DMS79 treated with DMSO at 0.1 percent for 48 hours (cell line): ENCODE measurements around the gene KCNQ4.

Experiments used
- DNase-seq: peaks from one replicate; lab custom pipeline; 2025; lab: John Stamatoyannopoulos, UW

The KCNQ4 gene

DNA sequence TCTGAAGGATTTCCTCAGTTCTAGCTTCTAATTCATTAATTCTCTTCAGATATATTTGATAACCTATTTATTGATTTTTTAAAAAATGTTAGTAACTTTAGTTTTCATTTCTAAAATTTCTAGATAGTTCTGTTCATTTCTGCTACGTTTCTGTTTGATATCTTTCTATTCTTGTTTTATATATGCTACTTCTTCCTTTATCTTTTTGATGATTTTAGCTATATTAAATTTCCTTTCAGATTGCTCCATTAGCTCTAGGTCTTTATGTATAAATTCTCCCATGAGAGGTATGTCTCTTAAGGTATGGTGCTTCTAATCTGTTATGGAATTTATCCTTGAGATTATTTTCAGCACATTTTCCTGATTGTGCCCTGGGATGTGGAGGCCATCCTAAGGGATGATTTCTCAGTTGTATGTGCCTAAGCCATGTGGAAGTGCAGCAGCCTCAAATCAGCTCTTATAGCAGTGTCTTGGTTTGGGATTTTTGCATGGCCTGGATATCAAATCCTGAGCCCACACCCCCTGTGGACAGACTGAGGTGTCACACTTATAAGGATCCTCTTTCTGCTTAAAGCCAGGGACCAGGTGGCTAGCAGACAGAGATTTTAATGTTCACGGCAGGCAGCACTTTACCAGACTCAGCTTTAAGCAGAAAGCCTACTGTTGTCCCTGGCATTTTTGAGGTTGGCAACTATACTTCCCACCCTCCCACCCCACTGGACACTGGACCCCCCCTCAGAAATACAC, 6.2 kb upstream of the KCNQ4 start:
- no peak for DNase-seq

DNA sequence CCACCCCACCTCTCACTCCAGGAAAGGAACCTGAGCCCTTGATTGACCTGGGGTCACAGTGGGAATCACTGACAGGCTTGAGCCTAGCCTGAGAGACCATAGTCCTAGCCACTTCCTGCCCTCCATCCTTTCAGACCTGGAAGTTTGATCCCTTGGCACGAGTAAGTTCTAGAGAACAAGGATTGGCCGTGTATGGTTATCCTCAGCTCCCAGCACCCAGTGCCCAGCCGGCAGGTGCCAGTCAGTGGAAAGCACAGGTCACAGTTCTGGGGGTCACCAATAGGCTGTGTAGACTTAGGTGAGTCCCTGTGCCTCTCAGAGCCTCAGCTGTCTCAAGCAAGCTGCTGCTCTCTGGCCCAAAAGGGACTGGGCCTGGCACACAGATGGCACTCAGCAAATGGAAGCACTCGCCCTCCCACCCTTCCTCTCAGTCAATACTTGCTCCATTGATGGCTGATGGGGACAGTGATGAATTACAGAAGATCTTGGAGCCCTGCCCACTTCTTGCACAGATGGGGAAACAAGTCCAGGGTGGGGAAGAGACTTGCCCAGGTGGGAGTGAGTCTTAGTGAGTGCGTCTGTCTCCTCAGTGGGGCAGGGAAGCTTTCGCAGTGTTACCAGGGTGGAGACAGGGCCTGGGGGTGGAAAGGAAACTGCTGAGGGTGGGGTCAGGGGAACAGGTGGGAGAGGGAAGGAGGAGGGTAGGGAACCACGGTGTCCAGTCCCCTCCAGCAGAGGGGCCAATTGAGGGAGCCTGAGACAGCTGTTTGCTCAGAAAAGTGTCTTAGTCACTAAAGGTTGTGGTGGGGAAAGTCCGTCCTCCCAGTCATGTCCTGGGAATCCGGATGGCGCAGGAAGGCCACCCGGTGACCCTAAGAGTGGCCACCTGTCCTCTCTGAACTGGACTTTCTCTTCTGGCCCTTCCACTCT, 2.6 kb upstream of the KCNQ4 start:
- no peak for DNase-seq

DNA sequence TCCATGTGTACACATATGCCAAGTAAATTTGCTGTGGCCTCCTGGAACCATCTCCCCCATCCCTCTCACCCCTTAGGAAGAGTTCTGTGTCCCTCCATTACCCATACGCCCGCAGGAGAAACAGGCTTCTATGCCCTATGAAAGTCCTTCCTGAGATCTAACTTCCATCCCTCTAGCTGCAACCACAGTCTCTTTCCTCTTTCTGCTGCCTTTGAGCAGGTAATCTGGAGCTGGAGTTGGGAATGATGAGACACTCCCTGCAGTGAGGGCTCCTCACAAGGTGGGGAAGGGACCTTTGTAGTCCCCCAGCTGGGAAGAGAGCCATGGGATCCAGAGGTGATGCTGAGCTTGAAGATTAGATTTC, 2.0 kb upstream of the KCNQ4 start:
- no peak for DNase-seq

DNA sequence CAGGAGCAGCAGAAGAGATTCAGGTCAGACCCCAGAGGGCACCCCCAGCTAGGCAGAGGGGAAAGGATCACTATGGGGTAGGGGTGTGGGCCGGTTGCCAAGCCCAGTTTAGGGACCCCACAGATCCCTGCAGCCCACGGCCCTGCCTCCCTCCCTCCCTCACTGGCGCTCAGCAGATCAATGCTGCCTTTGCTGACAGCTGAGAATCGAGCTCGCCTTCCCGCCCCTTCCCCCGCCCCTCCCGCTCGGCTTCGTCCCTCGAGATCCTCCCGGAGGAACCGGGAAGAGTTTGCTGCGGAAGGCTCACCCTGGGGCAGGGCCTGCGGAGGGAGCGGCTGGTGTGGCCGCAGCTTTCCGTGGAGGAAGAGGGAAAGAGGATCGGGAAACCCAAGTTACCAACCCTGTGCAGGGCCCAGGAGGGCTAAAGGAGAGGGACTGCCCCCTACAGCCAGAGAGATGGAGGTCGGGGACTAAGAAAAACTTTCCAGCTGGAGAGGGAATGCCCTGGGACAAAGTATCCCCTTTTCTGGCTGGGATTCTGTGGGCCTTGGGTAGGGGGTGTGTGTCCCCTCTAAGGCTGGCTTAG, 1.1 kb upstream of the KCNQ4 start:
- peak; percentile 23 for DNase-seq

DNA sequence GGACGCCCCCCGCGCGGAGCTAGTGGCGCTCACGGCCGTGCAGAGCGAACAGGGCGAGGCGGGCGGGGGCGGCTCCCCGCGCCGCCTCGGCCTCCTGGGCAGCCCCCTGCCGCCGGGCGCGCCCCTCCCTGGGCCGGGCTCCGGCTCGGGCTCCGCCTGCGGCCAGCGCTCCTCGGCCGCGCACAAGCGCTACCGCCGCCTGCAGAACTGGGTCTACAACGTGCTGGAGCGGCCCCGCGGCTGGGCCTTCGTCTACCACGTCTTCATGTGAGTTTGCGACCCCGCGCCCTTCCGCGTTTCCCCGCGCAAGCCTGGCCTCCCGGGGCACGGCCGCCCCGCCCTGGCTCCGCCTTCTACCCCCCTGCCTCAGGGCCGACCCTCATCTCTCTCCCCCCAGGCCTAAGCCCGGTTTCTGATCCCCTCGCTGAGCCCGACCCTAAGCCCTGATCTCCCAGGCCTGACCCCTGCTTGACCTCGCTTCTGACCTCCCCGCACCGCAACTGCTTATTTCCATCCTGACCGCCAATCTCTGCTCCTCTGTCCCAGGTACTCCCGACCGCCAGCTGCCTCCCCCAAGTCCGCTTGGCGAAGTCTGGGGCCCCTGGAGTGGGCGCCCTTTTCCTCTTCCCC, 669 bp downstream of the KCNQ4 start:
- no peak for DNase-seq

DNA sequence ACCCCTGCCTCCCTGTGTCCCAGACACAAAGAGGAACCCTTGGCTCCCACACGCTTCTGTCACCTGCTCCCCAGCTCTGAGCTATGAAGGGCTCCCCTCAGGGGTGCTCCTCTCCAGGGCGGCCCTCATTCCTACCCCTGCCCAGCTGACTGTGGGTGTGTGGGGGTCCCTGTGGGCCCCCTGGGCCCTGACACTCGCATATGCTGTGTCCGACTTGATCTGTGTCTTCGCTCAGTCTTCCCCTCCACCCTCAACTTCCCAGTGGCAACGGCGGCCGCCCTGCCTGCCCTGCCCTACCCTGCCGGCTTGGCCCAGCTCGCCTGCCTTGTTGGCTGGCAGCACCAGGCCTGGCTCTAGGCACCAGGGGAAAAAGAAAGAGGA, 1.2 kb downstream of the KCNQ4 start:
- DNase-seq, result no peak

DNA sequence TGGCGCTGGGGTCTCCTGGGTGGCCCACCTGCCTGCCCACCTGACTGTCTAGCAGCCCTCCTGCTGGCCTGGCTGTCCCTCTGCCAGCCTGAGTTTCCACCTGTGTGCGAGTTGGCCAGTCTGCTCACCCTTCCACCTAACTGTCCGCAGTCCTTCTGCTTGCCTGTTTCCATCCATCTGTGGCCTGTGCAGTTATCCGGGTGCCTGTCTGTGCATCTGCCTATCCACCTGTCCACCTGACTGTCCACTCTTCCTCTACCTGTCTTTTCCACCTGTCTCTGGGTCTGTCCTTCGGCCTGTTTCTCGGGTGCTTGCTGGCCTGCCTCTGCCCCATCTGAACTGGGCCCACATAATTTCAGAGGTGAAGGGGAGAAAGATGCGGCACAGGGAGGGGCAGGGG, 1.9 kb downstream of the KCNQ4 start:
- no peak for DNase-seq

DNA sequence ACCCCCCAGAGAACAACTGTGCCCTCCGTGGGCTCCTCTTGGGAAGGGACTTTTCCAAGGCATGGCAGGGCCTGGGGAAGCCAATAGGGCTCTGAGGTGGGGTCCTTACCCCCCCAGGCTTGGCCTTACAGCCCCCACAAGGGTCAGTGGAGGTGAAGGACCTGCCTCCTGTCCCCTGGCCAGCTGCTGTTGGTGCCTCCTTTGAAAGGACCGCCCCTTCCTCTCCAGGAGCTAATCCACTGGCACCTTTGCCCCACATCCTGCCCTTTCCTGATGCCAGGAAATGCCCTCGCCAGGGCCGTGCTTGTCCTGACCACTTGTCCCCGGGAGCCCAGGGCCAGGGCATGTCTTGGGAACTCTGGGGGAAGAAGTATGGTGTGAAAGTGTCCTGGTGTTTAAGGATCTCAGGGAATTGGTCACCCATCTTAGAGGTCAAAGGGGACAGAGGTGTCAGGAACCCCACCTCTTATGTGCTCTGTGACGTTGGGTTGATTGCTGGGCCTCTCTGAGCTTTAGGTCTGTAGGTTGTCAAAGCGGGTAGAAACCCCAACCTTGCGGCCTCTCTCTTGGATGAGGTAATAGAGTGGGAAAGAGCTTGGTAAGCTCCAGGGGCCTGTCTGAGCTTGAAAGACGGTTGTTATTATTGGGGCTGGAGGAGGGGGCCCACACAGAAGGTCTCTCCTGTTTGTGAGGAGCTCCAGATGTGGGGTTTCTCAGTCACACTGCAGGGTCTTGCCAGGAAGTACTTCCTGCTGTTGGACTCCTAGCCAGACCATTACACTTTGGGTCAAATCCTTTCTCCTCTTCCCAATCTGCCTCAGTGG, 2.8 kb downstream of the KCNQ4 start:
- DNase-seq, result no peak

DNA sequence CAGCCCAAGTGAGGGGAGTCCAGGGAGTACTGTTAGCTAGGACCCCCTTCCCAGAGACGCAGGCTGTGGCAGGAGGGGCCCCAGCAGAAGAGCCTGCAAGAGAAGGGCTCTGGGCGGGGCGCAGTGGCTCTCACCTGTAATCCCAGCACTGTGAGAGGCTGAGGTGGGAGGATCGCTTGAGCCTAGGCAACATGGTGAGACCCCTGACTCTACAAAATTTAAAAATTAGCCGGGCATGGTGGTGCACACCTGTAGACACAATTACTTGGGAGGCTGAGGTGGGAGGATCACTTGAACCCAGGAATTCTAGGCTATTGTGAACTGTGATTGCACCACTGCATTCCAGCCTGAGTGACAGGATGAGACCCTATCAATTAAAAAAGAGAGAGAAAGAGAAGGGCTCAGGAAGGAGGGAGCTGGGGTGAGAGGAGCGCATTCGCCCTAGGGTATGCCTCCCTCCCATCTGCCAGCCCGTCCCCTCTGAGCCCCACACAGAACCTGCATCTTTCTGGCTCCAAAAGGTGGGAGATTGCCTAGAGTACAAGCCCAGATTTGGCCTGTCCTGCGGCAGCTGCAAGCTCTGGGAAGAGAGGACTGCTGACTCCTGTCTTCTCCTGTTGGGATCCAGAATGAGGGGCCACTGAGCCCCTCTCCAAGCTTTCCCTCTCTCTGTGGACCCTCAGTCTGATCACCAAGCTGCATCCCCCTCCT, 3.6 kb downstream of the KCNQ4 start:
- no peak for DNase-seq

DNA sequence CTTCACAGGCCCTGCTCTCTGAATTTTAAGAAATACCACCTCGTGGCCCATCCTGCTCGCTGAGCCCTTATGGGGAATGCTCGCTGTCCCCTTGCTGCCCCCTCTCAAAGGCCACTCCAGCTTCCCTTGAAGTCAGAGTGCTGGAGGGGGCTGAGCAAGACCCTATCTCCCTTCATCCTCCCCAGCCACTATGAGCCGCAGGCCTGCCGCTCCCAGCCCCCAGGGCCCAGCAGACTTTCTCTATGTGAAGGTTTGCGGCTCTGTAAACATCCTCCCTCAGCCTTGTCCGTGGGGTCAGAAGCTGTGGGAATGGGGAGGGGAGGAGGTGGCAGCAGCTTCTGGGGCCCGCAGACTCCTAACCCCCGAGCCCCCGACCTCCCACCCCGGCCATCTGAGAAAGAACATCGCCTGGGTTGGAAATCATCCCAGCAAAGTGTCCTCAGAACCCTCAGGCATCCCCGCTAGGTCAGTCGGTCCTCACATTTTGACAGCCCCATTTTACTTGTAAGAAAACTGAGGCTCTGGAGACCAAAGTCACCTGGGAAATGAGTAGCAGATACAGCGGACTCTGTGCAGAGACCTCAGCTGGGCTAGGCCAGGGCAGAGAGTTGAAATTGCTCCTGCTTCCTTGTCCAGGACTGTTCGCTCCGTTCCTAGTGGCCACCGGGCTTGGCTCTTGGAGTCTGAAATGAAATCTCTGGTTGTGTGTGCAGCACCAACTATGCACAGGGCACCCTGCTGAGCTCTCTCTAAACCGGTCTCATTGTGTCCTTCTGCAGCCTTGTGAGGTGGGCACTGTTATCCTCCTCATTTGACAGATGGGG, 4.4 kb downstream of the KCNQ4 start:
- DNase-seq, result no peak

DNA sequence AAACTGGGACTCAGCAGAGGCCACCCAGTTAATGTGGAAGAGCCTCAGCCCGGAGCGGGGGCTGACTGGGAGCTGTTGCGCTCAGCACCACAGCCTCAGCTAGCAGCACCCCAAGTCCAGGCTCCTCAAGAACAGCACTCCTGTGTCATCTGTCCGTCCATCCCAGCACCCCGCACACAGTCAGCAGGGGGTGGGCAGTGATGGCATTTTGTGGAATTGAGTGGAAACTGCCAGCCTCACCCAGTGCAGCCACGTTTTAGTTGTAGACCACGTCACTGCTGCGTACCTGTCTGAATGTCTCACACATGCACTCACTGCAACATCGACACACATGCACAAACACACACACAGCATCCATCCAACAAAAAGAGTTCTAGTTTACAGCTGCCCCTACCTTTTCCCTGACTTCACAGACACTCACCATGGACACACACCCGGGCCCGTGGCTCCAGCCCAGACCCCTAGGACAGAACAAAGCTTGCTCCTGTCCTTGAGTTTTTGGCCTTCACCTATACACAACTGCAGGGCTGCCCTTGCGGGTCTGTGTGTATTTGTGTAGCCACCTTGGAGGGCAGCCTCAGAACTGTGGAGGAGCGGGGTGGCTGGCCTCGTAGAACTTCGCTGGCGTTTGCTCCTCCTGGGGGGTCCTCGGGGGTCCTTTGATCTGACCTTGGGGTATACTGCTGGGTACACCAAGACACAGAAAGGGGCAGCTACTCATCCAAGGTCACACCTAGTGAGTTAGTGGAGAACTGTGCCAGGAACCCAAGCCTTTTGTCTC, 5.2 kb downstream of the KCNQ4 start:
- DNase-seq, result no peak

DNA sequence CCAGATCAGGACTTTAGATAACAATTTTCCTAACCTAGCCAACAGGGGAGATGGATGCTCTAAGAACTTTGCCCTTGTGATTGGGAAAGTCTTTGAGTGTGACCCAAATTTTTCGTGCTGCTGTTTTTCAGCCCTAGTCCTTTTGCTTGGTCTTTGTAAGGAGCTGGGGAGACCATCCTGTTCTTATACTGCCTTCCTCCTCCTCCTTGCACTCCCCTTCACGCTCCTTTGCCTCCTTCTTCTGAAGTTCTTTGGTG, 5.7 kb downstream of the KCNQ4 start:
- DNase-seq, result no peak

DNA sequence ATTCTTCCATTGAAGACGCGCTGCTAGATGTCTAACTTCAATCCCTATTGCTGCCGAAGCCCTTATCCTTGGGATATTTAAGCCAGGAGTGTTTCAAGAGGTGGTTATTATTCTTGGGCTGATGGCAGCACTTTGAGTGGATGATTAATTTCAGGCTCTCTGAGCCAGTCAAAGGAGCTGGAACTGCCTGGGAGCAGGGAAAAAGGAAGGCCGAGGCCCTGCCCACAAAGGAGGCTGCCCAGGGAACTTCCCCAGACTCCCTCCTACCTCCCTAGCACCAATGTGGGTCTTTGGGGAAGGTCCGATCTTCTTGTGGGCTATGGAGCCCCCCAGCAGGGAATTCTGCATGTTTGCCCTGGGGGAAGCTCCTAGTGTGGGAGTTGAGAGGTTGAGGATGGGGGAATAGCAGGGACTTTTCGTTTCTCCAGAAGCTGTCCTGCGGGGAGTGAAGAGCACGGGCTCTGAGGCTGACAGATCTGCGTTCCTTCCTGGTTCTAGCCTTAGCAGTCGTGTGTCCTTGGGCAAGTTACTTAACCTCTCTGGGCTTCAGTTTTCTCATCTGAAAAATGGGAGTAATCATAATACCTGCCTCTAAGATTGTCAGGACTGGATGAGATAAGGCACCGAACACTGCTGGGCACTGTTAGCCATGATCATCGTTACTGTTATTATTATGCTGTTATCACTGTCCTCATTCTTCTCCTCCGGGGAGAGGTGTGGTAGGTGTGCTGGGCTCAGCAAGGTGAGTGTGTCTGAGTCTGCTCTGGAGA, 6.3 kb downstream of the KCNQ4 start:
- DNase-seq, result peak; percentile 24

DNA sequence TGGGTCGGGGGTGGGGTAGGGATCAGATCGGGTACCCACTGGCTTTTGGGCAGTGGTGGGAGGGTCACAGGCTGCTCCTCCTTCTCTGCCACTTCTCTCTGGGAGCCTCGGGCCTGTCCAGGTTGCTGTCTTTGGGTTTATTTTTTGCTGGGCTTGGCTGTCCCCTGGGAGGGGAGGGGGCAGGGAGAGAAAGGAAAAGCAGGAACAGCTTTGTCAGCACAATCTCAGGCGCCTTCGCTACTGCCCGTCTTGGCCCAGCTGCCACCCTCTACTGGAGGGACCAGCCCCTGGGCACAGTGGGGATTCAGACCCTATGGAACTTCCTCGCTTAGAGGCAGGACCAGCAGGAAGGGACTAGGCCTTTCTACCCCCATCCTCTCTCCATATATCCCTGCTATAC, 8.4 kb downstream of the KCNQ4 start:
- no peak for DNase-seq

DNA sequence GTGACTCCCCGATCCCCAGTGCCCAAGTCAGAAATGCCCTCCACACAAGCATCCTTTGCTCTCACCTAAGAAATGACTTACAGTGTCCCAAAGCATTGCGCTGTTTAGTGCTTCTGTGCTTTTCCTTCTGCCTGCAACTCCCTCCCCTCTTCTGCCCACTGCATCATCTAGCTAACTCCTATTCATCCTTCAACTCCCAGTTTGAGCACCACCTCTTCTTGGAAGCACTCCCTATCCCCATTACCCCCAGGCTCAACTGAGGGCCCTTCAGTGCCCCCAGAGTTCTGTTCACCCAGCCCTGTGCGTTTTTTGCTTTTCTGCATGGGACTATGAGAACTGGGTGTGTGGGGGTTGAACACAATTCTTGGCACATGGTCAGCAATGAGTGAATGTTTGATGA, 10.0 kb downstream of the KCNQ4 start:
- no peak for DNase-seq

DNA sequence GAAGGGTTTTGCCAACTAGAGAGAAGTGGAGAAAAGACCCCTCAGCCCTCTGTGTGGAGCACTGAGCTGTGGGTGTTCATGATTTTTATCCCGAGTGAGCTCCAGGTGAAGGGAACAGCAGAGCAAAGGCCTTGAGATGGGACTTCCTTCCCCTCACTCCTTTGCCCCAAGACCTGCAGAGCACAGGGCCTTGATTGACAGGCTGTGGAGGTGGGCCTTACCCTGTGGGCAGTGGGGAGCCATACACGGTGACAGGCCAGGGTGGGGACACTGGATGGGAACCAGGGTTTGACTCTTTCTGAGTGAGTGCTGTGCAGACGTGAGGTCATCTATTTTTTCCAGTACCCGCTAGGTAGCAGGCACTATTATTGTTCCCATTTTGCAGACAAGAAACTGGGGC, 10.5 kb downstream of the KCNQ4 start:
- DNase-seq, result no peak

DNA sequence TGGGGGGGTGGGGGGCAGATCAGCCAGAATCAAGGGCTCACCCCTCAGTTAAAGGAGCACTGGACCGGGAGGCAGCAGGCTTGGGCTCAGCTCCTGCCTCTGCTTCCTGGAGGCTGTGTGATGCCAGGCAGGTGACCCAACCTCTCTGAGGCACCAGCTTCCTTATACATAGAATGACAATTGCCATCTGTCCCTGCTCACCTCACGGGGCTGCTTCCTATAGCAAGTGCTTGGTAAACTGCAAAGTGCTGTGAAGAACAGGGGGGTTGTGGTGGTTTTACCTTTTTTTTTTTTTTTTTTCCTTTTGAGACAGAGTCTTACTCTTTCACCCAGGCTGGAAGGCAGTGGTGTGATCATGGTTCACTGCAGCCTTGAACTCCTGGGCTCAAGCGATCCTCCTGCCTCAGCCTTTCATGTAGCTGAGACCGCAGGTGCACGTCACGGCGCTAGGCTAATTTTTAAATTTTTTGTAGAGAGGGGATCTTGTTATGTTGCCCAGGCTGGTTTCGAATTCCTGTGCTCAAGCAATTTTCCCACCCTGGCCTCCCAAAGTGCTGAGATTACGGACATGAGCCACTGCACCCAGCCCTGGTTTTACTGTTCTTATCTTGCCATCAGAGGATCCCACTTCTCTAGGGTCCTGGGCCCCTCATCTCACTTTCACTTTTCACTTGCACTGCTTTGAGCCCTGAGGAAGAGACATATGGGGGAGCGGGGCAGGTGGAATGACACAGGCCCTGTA, 11.6 kb downstream of the KCNQ4 start:
- DNase-seq, result no peak
